ENCODE results near the gene TBC1D13.
"Not testable (repeated sequence)": the region's sequence is repeated elsewhere in the genome, so short reads cannot be mapped to it uniquely, and the experiment has no call there.

Gene TBC1D13

GRCh38 chr9:128821584-128822406 is 34.7 kb downstream of the TBC1D13 start:
- DNase-seq (ENCODE audit: low read depth): no peak

- DNase-seq (ENCODE audit: low read depth): no peak
Observed at GRCh38 chr9:128822407-128823042, 35.5 kb downstream of the TBC1D13 start.

- DNase-seq (ENCODE audit: low read depth): no peak
Observed at GRCh38 chr9:128823362-128823902, 36.4 kb downstream of the TBC1D13 start.

GRCh38 chr9:128823903-128824406 is 36.9 kb downstream of the TBC1D13 start:
- DNase-seq (ENCODE audit: low read depth): no peak

GRCh38 chr9:128824911-128825310 is 37.9 kb downstream of the TBC1D13 start:
- DNase-seq (ENCODE audit: low read depth): no peak

DNA sequence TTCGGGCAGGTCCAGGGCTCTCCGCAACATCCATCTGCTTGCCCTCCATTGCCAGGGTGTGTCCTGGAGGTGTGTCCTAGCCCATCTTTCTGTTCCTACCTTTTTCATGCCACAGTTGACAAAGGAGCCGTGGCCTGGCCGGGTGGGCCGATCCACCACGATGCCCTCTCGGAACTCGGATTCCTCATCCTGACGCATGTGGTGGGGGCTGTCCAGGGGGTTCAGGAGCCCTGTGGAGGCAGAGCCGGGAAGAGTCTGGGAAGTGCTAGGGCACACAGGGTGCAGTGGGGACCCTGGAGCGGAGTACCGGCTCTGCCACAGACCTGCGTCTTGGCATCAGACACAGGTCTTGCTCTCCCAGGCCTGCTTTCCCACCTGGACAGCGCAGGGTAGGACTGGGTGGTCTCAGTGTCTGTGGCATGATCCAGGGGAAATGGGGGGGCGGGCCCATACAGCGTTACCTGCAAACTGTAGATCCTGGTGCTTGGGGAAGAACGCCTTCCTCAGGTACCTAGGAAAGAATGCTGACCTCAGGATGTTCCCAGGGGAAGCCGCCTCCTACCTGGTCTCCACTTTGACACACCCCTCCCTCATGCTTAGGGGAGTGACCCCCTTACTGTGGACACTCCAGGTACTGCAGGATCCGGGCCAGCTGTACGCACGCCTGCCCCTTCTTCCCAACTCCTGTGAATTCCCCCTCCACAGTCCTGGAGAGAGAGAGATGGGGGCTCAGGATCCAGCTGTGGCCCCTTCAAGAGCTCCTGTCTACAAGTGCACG is 39.1 kb downstream of the TBC1D13 start:
- no peak for DNase-seq (ENCODE audit: low read depth)

GRCh38 chr9:128828267-128828666 is 41.2 kb downstream of the TBC1D13 start:
- no peak for DNase-seq (ENCODE audit: low read depth)

DNA sequence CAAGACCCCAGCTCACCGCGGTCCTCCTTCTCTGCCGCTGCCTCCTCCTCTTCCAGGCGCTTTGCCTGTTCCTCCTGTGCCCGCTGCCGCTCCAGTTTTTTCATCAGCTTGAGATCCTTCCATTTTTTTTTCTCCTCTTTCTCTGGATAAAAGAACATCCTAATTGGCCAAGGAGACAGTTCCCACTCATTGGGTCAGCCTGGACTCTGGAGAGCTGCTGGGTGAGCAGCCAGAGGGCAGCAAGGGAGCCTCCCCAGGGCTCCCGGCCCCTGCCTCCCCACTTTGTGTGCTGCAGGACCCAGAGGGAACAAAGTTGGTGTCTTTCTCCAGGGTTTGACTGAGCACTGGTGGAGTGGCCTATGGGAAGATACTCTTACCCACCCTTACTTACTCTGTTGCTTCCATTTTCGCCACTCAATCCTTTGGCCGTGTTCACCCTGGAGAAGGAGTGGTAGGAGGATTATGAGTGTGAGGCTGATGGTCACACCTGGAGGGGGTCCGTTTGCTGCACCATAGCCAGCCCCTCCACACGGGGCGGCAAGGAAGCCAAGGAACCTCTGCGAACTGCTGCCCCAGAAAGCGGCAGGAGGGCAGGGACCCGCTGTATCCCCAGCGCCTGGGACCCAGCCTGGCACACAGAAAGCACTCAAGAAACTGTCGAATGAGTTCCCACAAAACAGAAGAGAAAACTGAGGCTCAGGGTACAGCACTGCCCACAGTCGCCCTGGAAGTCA is 41.8 kb downstream of the TBC1D13 start:
- no peak for DNase-seq (ENCODE audit: low read depth)

DNA sequence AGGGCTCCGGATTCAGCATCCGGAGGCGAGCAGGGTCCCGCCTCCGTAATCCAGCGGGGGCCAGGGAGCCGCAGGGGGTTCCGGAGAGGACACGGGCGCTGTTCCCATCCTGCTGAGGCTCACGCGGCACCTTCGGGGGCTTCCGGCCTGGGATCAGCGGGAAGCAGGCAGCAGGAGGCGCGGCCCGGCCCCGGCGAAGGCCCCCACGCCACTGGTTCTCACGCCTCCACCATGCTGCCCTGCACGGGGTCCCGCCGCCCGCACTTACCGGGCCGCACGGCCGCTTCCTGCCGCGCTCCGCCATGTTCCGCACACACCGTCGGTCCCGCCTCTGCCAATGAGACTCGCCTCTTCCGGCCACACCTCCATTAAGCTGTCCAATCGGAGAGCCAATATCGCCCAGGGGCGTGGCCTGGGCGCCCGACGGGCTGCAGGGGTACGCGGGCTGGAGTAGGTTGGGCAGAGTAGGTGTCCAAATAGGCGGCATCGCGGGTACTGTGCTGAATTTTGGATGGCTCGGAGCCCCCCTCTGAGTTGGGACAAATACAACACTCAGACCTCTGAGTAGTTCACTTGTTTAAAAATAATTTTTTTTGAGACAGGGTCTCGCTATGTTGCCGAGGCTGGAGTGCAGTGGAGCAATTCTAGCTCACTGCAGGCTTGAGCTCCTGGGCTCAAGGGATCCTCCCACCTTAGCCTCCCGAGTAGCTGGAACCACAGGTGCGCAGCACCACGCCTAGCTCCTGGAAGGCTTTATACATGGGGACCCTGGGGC is 42.6 kb downstream of the TBC1D13 start, which contains the start of gene SPOUT1:
Gene SPOUT1 (minus strand): TSS at position 318 of the 775 bp plus-strand sequence. CDS start 14 bp downstream, at position 304.
- DNase-seq (ENCODE audit: low read depth): peak; percentile 87

DNA sequence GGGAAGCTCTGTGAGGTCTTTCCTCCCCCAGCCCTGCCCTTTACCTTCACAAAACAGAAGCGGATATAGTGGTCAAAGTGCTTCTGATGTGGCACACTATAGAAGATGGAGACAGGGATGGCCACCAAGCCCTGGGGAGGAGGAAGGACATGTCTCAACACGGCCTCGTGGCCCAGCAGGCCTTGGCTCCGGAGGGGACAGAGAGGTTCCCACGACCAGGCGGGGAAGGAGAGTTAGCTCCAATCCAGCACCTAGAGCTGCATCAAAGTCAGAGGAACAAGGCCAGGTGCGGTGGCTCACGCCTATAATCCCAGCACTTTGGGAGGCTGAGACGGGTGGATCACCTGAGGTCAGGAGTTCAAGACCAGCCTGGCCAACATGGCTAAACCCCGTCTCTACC is 46.6 kb downstream of the TBC1D13 start:
- DNase-seq (ENCODE audit: low read depth): no peak

DNA sequence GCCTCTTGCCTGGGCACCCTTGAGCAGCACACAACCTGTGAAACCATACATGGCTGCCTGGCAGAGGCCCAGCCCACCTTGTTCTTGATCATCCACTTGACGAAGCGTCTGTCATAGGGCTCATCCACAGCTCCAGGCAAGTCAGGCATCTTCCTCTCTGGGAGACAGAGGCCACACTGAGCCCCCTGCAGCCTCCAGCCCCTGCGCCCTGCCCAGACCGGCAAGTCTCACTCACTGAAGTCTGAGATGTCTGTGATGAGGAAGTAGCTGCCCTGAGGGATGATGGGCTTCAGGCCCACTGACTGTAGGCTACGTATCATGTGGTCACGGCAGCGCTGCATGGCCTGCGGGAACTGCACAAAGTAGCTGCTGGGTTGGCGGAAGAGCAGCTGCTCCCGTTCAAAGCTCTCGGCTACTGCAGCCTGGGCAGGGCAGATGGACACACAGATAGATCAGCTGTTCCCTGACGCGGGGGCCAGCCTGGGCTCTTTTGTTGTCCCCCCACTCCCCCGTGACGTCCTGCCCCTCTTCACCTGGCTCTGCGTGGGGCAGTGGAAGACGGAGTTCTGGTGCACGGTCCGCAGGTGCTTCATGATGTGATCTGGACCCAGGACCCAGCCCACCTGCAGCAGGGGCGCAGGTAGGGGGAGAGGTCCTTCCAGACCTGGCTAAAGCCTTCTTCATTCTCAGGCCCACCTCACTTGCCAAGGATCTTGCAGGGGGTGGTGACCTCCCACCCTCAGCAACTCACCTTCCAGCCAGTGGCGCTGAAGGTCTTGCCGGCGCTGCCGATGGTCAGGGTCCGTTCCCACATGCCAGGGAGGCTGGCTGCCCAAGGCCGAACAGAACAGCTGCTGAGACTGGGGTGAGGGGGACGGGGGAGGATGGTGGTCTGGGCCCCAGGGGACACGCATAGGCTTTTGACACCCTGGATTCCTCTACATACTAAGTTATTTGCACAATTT is 48.5 kb downstream of the TBC1D13 start:
- no peak for DNase-seq (ENCODE audit: low read depth)

DNA sequence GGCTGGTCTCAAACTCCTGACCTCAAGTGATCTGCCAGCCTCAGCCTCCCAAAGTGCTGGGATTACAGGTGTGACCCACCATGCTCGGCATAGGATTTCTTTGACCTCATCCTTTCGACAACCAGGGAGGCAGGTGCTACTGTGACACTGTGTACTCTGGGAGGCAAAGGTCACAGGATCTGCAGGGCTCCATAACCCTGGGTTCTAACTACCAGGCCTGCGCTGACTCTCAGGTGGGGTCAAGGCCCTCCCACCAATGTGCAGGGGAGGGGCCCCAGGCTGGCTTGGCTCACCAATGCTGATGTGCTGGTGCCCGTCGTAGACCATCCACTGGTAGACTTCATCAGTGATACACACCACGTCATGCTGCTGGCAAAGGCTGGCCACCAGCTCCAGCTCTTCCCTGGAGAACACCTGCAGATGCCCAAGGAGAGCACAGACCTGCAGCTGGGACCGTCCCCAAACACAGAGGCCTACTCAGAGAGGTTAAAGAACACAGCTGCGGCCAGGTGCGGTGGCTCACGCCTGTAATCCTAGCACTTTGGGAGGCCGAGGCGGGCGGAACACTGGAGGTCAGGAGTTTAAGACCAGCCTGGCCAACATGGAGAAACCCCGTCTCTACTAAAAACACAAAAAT is 49.6 kb downstream of the TBC1D13 start:
- no peak for DNase-seq (ENCODE audit: low read depth)

DNA sequence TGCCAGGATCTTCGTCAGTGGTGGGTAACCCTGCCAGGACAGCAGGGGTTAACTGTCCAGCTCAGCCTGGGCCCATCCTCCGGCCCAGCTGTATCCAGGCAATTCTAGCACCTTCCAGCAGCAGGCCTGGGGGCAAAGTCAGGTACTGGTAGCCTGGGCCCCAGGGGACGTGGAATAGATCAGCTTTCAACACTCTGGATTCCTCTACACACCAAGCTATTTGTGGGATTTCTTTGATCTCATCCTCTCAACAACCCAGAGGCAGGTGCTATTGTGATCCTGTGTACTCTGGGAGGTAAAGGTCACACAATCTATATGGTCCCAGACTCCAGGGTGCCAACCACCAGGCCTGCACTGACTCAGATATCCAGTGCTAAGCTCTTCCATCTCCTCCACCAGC is 51.3 kb downstream of the TBC1D13 start:
- no peak for DNase-seq (ENCODE audit: low read depth)

GRCh38 chr9:128840524-128840923 is 53.5 kb downstream of the TBC1D13 start:
- no peak for DNase-seq (ENCODE audit: low read depth)

DNA sequence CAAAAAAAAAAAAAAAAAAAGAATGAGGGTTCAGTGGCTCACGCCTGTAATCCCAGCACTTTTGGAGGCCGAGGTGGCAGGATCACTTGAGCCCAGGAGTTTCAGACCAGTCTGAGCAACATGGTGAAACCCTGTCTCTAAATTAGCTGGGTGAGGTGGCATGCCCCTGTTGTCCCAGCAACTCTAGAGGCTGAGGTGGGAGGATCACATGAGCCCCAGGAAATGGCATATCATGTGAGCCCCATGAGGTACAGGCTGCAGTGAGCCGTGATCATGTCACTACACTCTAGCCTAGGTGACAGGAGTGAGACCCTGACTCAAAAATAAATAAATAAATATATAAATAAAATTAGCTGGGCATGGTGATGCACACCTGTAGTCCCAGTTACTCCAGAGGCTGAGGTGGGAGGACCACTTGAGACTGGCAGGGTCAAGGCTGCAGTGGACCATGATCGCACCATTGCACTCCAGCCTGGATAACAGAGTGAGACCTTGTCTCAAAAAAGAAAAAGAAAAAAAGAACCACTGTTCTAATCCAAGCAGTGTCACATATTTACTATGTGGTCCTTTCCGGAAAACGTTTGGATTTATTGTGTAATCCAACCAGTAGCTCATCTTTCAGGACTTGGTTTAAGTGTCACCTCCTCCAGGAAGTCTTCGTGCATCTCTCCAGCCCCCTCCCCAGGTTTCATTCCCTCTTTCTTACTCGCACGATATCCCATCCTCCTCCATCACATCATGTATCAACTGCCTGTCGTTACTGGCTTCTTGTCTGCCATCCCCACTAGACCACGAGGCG is 54.8 kb downstream of the TBC1D13 start:
- DNase-seq (ENCODE audit: low read depth): no peak

DNA sequence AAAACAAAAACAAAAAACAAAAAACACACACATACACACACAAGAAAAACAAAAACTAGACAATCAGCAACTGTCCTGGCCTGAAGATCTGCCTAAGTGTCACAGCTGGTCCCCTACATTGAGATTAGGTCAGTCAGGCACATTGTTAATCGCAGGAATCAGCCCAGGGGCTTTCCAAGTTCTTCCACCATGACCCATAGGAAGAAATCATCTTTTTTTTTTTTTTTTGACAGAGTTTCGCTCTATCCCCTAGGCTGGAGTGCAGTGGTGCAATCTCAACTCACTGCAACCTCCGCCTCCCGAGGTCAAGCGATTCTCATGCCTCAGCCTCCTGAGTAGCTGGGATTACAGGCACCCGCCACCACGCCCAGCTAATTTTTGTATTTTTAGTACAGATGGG is 56.1 kb downstream of the TBC1D13 start:
- DNase-seq (ENCODE audit: low read depth): not testable (repeated sequence)

DNA sequence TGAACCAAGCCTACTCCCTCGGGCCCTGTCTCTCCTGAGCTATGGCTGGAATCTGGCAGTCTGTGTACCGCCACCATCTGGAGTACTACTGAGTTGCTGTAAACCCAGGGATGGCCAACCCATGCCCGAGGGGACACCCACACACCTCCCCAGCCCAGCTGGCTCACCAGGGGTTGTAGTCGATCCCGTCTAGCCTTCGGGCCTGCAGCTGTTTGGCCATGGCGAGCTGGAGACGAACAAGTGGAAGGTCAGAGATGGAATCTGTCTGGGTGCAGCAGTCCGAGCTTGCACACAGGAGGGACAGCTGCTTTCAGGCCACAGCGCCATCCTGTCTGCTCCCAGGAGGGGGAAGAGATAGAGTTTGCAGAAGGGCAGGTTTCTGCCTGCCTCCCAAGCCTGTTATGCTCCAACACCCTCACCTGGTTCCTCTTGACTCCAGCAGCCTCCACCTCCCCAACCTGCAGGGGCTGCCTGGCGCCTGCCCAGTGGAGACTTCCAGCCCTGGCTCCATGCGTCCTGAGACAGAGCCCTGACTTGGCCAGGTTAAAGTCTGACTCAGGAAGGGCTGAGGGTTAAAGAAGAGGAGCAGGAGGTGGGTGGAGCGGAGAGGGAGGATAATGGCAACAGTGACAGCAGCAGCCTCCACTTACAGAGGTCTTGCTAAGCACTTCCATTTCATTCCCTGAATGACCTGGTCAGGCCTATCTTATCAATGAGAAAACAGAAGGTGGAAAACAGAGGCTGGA is 58.3 kb downstream of the TBC1D13 start:
- DNase-seq (ENCODE audit: low read depth): no peak

DNA sequence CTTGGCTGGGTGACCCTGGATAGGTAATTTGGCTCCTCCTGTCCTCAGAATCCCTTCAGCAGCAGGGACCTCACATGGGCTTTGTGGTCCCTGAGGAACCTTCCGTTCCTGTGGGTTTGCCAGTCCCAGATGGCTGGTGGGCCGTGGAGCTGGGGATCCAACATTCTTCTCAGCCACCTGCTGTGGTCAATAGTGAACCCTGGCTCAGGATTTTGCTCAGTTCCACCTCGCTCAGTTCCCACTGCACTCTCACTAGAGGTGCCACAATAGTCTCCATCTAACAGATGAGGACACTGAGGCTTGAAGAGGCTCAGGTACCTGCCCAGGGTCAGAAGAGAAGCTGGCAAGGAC is 59.6 kb downstream of the TBC1D13 start:
- no peak for DNase-seq (ENCODE audit: low read depth)
